Skin epidermis (tissue), 12 donors: ENCODE results near the gene GTPBP6.
"Not testable (repeated sequence)": the region's sequence is repeated elsewhere in the genome, so short reads cannot be mapped to it uniquely, and the experiment has no call there.

ENCODE experiments used
- H3K27ac ChIP-seq, 21 experiments: fragments of 200-600 bp; sonication (generic) in 11 of 21; one replicate each; pipeline ENCODE4 v1.5.0; 2020; ENCODE audit warnings: mild to moderate bottlenecking in 3 of 21, inconsistent platforms in 2 of 21, moderate library complexity in 2 of 21
- H3K4me3 ChIP-seq, 7 experiments: fragments of 200-600 bp; sonication (generic) in 2 of 7; one replicate each; pipeline ENCODE4 v1.5.0; 2020; ENCODE audit warnings: inconsistent platforms in 2 of 7, mild to moderate bottlenecking in 2 of 7, moderate library complexity in 1 of 7

GTPBP6 gene

DNA sequence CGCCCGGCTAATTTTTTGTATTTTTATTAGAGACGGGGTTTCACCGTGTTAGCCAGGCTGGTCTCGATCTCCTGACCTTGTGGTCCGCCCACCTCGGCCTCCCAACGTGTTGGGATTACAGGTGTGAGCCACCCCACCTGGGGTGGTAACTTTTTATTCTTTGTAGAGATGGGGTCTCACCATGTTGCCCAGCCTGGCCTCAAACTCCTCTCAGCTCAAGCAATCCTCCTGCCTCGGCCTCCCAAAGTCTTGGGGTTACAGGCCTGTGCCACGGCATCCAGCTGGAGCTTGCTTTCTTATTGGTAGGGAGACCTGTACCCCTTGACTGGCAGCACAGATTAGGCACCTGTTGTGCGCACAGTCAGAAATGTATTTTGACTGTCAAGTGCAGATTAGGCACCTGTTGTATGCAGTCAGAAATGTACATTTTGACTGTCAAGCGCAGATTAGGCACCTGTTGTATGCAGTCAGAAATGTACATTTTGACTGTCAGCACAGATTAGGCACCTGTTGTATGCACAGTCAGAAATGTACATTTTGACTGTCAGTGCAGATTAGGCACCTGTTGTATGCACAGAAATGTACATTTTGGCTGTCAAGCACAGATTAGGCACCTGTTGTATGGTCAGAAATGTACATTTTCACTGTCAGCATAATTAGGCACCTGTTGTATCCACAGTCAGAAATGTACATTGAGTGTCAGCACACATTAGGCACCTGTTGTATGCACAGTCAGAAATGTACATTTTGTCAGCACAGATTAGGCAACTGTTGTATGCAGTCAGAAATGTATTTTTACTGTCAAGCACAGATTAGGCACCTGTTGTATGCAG is 12.6 kb downstream of the GTPBP6 start:
- not testable (repeated sequence) for H3K4me3 ChIP-seq, H3K27ac ChIP-seq

- H3K27ac ChIP-seq = no peak overlapping the region
- H3K4me3 ChIP-seq = no peak overlapping the region
These were observed 15.6 kb downstream of the GTPBP6 start for GRCh38 chrX:302975-303374.

DNA sequence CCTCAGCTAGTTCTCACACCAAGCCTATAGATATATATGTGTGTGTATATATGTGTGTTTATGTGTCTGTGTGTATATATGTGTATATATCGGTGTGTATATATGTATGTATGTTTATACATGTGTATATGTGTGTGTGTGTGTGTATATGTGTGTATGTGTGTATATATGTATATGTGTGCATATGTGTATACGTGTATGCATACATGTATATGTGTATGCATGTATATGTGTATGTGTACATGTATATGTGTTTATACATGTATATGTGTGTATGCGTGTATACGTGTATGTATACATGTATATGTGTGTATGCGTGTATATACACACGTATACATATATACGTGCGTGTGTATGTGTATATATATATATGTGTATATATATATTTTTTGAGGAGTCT is 18.3 kb downstream of the GTPBP6 start:
- no peak overlapping the region for H3K4me3 ChIP-seq

DNA sequence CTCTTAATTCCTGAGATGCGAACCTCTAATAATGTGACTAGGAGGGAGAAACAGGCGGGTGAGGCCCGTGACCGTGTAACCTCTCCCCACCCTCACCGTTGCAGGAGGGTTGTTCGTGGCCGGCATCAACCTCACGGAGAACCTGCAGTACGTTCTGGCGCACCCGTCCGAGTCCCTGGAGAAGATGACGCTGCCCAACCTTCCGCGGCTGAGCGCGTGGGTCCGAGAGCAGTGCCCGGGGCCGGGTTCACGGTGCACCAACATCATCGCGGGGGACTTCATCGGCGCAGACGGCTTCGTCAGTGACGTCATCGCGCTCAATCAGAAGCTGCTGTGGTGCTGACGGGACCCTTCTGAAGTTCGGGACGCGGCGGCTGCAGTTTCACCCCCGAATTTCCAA is 19.6 kb downstream of the GTPBP6 start:
- no peak overlapping the region for H3K4me3 ChIP-seq
- no peak overlapping the region for H3K27ac ChIP-seq

More for the DNA sequence above, 18.3 kb downstream of the GTPBP6 start:
- no peak overlapping the region for H3K27ac ChIP-seq

DNA sequence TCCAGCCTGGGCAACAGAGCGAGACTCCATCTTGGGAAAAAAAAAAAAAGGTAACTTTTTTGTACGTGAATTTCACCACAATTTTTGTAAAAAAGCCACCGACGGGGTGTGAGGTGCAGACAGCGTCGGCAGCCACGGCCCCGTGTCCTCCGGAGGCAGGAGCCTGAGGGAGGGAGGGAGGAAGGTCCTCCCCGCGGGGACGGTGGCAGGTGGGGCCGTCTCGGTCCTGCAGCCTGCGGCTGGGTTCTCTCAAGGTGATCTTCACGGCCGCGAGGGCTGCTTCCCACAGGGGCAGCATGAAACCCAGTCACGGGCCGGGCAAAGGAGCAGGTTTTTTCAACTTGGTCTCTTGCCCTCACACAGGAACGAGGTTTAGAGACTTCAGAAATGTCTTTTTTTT is 23.5 kb downstream of the GTPBP6 start:
- no peak overlapping the region for H3K27ac ChIP-seq
- H3K4me3 ChIP-seq = no peak overlapping the region

DNA sequence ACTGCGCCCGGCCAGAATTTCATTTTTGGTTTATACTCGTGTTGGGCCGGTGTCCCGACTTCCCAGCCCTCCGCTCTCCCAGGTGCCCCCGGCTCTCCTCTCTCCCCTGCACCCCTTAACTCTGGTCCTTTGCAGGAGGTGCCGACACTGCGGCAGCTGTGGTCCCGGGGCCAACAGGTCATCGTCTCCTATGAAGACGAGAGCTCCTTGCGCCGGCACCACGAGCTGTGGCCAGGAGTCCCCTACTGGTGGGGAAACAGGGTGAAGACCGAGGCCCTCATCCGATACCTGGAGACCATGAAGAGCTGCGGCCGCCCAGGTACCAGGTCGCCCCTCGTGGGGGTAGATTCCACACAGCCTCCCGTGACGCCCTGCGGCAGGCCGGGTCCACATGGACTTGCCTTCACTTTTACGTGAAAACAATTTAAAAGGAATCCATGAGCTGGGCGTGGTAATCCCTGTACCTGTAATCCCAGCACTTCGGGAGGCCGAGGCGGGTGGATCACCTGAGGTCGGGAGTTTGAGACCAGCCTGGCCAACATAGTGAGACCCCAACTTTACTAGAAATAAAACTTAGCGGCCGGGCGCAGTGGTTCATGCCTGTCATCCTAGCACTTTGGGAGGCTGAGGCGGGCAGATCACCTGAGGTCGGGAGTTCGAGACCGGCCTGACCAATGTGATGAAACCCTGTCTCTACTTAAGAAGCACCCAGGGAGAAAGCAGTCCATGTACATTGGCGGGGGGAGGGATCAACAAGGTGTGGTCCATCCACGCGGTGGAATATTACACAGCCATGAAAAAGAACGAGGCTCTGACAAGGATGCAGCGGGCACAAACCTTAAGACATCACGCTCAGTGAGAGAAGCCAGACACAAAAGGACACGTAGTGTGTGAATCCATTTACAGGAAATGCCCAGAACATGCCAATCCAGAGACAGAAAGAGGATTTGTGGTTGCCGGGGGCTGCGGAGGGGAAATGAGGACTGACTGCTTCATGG is 25.4 kb downstream of the GTPBP6 start:
- Histone ChIP-seq H3K4me3 (no peak overlapping the region), H3K27ac (no peak overlapping the region)

- H3K4me3 ChIP-seq = no peak overlapping the region
- no peak overlapping the region for H3K27ac ChIP-seq
These were observed 27.1 kb downstream of the GTPBP6 start for GRCh38 chrX:291411-291901.

GRCh38 chrX:290476-291166 is 28.0 kb downstream of the GTPBP6 start:
- Histone ChIP-seq H3K4me3 (no peak overlapping the region), H3K27ac (no peak overlapping the region)

DNA sequence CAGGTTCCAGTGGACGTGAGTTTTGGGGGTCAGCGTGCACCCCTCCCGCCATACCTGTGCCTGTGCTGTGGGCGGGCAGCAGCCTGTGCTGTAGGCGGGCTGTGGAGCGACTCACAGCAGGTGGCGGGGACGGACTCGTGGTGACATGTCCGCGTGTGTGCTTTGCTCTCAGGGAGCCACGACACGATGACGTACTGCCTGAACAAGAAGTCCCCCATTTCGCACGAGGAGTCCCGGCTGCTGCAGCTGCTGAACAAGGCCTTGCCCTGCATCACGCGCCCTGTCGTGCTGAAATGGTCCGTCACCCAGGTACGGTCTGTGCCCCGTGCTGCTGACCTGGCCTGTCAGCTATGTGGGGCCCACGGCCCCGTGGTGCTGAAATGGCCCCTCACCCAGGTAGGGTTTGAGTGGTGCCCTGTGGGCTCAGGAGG is 30.0 kb downstream of the GTPBP6 start:
- H3K27ac ChIP-seq = no peak overlapping the region
- H3K4me3 ChIP-seq = no peak overlapping the region

DNA sequence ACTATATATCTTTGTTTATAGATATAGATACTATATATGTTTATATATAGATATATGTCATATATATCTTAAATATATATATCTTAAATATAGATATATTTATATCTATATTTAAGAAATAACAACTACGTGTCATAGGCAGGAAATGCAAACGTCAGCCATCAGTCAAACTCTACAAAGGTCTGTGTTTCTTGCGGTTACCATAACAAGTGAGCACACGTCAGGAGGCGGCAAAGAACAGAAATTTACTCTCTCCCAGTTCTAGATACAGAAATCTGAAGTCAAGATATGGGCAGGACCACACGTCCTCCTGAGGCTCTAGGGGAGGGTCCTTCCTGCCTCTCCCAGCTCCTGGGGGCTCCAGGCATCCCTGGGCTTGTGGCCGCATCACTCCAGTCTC is 30.9 kb downstream of the GTPBP6 start:
- no peak overlapping the region for H3K4me3 ChIP-seq
- no peak overlapping the region for H3K27ac ChIP-seq

DNA sequence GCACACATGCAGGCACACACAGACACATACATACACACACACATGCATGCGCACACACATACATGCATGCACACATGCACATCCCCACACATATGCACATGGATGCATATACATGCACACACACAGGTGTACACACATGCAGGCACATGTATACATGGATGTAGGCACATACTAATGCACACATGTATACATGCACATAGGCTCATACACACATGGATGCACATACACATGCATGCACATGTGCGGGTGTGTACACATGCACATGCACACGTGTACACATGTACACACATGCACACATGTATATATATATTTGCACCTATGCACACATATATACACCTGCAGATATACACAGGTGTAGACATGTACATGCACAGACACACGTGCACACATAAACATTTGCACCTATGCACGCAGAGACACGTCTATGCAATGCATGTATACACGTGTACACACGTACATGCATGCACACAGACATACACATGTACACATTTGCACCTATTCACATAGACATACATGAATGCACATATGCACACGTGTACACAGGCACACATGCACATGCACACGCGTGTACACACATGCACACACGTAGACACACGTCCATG is 33.4 kb downstream of the GTPBP6 start:
- Histone ChIP-seq H3K27ac (no peak overlapping the region), H3K4me3 (no peak overlapping the region)

GRCh38 chrX:283115-283845 is 35.3 kb downstream of the GTPBP6 start:
- H3K4me3 ChIP-seq = peak overlapping the region; percentile 36 to 50 (median 44)
- peak overlapping the region in 18 of 21 experiments; percentile 15 to 83 (median 67) for H3K27ac ChIP-seq

- peak overlapping the region in 1 of 7 experiments; percentile 28 for H3K4me3 ChIP-seq
- not testable (repeated sequence) for H3K27ac ChIP-seq
These were observed 36.5 kb downstream of the GTPBP6 start for GRCh38 chrX:282000-282681.

GRCh38 chrX:281166-281999 is 37.2 kb downstream of the GTPBP6 start, which contains the start of gene PLCXD1:
Gene PLCXD1 (plus strand): TSS chrX:281381. CDS start chrX:284188, 2,807 bp downstream.
- peak within 1 kb of the TSS in 2 of 21 experiments; percentile 10 to 55 for H3K27ac ChIP-seq
- H3K4me3 ChIP-seq = peak within 1 kb of the TSS in 2 of 7 experiments; percentile 10 to 28

- peak overlapping the region in 1 of 7 experiments; percentile 10 for H3K4me3 ChIP-seq
- not testable (repeated sequence) for H3K27ac ChIP-seq
These were observed 37.9 kb downstream of the GTPBP6 start for GRCh38 chrX:280722-281121.

GRCh38 chrX:279757-280604 is 38.6 kb downstream of the GTPBP6 start:
- not testable (repeated sequence) for H3K27ac ChIP-seq, H3K4me3 ChIP-seq
